SU-DHL-6 (cell line): ENCODE results near the gene FGF19.

Experiments
- H2AFZ ChIP-seq: fragments of 200-600 bp; sonication (generic); 2 replicates; pipeline ENCODE4 v1.6.1; 2014; ENCODE audit warnings: low read depth, mild to moderate bottlenecking, moderate library complexity, mixed read lengths, antibody characterized with exemption, low read length; ENCODE audit not compliant: severe bottlenecking
- H3F3A ChIP-seq: fragments of 200-600 bp; shearing (Covaris generic); 2 replicates; pipeline ENCODE4 v1.6.0; 2016; ENCODE audit warnings: antibody characterized with exemption, mild to moderate bottlenecking; ENCODE audit not compliant: insufficient read depth
- H3K27ac ChIP-seq: fragments of 200-600 bp; sonication (generic); 2 replicates; pipeline ENCODE4 v1.5.1; 2016; ENCODE audit warnings: low read depth, mild to moderate bottlenecking, low read length, moderate library complexity, mixed read lengths
- H3K27me3 ChIP-seq: fragments of 200-600 bp; sonication (generic), shearing (Covaris generic); 2 replicates; pipeline ENCODE4 v1.6.0; 2014; ENCODE audit warnings: mild to moderate bottlenecking, low read length
- H3K36me3 ChIP-seq: fragments of 200-600 bp; sonication (generic); 2 replicates; pipeline ENCODE4 v1.6.1; 2014; ENCODE audit warnings: mild to moderate bottlenecking, low read length, mixed read lengths
- H3K4me2 ChIP-seq: fragments of 300-600, 200-600 bp; shearing (Covaris generic), sonication (generic); 2 replicates; pipeline ENCODE4 v1.6.0; 2014; ENCODE audit warnings: low read length, low read depth, mild to moderate bottlenecking; ENCODE audit not compliant: poor library complexity, severe bottlenecking
- H3K4me3 ChIP-seq: fragments of 200-600 bp; sonication (generic); 2 replicates; pipeline ENCODE4 v1.5.1; 2014; ENCODE audit warnings: antibody characterized with exemption, low read length, mild to moderate bottlenecking, mixed read lengths; ENCODE audit not compliant: insufficient read depth, poor library complexity, severe bottlenecking
- H3K79me2 ChIP-seq: fragments of 200-600 bp; sonication (generic); 2 replicates; pipeline ENCODE4 v1.6.1; 2014; ENCODE audit warnings: mild to moderate bottlenecking, low read length, moderate library complexity; ENCODE audit not compliant: insufficient read depth
- H3K9ac ChIP-seq: fragments of 200-600 bp; sonication (generic); 2 replicates; pipeline ENCODE4 v1.7.0; 2014; ENCODE audit warnings: mild to moderate bottlenecking, low read length
- H3K9me2 ChIP-seq: fragments of 200-600 bp; sonication (generic); replicated peaks from 2 replicates; pipeline ENCODE4 v1.6.1; 2014; ENCODE audit warnings: low read length; ENCODE audit not compliant: insufficient read depth
- H3K9me3 ChIP-seq: fragments of 200-600 bp; sonication (generic); 2 replicates; pipeline ENCODE4 v1.6.1; 2014; ENCODE audit warnings: low read length, mixed read lengths; ENCODE audit not compliant: insufficient read depth
- H4K20me1 ChIP-seq: fragments of 200-600 bp; sonication (generic); 2 replicates; pipeline ENCODE4 v1.6.1; 2014; ENCODE audit warnings: low read depth, mild to moderate bottlenecking, antibody characterized with exemption, low read length, moderate library complexity, mixed read lengths
- EZH2phosphoT487 ChIP-seq: fragments of 200-600 bp; sonication (generic), shearing (Covaris generic); conservative IDR thresholded peaks from 2 replicates; pipeline ENCODE4 v1.6.1; 2018; ENCODE audit warnings: mild to moderate bottlenecking, antibody characterized with exemption, low read length, moderate library complexity, mixed read lengths
- TF ChIP-seq, protein P1 (sequence below): fragments of 200-600 bp; sonication (generic); IDR thresholded peaks from one replicate; pipeline ENCODE4 v1.5.1; 2017; ENCODE audit warnings: antibody characterized with exemption, mild to moderate bottlenecking, low read length, moderate library complexity; ENCODE audit not compliant: insufficient read depth, poor library complexity, severe bottlenecking

The FGF19 gene

GRCh38 chr11:69718912-69719311, 15.1 kb upstream of the FGF19 start:
- no peaks in the 10 kb centered on the region for H3K9me3 ChIP-seq
- TF ChIP-seq, protein P1, sequence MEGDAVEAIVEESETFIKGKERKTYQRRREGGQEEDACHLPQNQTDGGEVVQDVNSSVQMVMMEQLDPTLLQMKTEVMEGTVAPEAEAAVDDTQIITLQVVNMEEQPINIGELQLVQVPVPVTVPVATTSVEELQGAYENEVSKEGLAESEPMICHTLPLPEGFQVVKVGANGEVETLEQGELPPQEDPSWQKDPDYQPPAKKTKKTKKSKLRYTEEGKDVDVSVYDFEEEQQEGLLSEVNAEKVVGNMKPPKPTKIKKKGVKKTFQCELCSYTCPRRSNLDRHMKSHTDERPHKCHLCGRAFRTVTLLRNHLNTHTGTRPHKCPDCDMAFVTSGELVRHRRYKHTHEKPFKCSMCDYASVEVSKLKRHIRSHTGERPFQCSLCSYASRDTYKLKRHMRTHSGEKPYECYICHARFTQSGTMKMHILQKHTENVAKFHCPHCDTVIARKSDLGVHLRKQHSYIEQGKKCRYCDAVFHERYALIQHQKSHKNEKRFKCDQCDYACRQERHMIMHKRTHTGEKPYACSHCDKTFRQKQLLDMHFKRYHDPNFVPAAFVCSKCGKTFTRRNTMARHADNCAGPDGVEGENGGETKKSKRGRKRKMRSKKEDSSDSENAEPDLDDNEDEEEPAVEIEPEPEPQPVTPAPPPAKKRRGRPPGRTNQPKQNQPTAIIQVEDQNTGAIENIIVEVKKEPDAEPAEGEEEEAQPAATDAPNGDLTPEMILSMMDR = no peak
- no peak for TF ChIP-seq EZH2phosphoT487
- H3K27me3 ChIP-seq = no peaks in the 10 kb centered on the region
- H4K20me1 ChIP-seq = no peaks in the 10 kb centered on the region
- H2AFZ ChIP-seq = no peak overlapping the region
- no peaks in the 10 kb centered on the region for H3K36me3 ChIP-seq
- H3F3A ChIP-seq = no peaks in the 10 kb centered on the region
- no peaks in the 10 kb centered on the region for H3K79me2 ChIP-seq
- H3K27ac ChIP-seq = no peak overlapping the region
- no peak overlapping the region for H3K9ac ChIP-seq
- H3K4me2 ChIP-seq = no peak overlapping the region
- H3K4me3 ChIP-seq = no peak overlapping the region
- no peaks in the 10 kb centered on the region for H3K9me2 ChIP-seq

DNA sequence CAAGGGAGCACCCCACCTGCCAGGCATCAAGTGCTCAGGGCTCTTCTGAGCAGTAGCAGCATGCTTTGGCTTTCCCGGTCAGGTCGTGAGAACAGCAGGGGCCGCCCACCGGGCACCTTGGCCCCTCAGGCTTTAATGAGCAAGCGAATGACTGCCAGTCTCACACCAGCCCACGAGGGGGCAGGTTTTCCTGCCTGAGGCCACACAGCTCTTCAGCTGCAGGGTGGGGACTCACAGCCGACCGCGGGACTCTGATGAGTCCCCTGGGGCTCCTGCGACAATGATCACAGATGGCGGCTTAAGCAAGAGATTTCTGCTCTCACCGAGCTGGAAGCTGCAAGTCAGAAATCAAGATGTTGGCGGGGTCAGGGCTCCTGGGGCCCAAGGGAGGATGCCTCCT, 14.3 kb upstream of the FGF19 start:
- H3K4me3 ChIP-seq = no peak overlapping the region
- H3K79me2 ChIP-seq = no peaks in the 10 kb centered on the region
- no peak overlapping the region for H3K27ac ChIP-seq
- H3K36me3 ChIP-seq = no peaks in the 10 kb centered on the region
- H3K4me2 ChIP-seq = no peak overlapping the region
- H2AFZ ChIP-seq = no peak overlapping the region
- TF ChIP-seq, protein P1 = peak; percentile 48
- TF ChIP-seq EZH2phosphoT487 = no peak
- no peaks in the 10 kb centered on the region for H3K9me2 ChIP-seq
- H3K9me3 ChIP-seq = no peaks in the 10 kb centered on the region
- no peaks in the 10 kb centered on the region for H4K20me1 ChIP-seq
- no peak overlapping the region for H3K9ac ChIP-seq
- no peaks in the 10 kb centered on the region for H3K27me3 ChIP-seq
- H3F3A ChIP-seq = no peaks in the 10 kb centered on the region

DNA sequence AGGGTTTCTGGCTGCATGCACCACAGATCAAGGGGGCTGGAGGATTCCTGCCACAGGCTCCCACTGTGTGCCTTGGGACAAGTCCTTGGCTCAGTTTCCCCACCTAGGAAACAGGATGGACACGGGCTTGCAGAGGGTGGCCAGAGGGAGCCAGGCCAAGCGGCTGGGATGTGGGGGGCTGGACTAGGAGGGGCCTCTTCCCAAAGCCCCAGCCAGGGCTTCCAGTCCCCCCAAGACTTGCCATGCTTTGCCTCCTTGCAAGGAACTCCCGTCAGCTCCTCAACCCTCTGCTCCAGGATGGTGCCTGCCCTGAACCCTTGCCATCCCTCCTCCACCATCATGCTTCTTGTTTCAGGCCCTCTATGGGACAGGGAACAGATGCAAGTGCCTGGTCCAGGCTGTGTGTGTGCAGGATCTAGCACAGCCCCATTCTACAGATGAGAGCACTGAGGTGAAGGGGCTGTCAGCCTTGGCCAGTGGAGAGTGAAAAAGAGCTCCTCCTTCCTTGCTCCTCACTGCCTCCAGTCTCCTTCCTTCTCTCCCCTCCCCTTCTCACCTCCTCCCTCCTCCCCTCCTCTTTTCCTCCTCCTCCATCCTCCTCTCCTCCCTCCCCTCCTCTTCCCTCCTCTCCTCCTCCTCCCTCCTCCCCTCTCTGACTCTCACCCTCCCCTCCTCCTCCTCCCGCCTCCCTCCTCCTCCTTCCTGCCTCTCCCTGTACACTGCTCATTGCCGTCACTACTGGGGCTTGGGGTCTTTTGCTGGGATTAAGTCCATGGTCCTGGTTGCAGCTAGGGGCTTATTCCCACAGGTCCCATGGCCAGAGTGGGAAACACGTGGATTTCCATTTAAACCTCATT, 13.3 kb upstream of the FGF19 start:
- TF ChIP-seq, protein P1 = no peak
- TF ChIP-seq EZH2phosphoT487 = no peak
- Histone ChIP-seq H3K4me3 (no peak overlapping the region), H4K20me1 (no peaks in the 10 kb centered on the region), H3F3A (no peaks in the 10 kb centered on the region), H3K9ac (no peak overlapping the region), H3K79me2 (no peaks in the 10 kb centered on the region), H2AFZ (no peak overlapping the region), H3K4me2 (no peak overlapping the region), H3K9me3 (no peaks in the 10 kb centered on the region), H3K27me3 (no peaks in the 10 kb centered on the region), H3K27ac (no peak overlapping the region), H3K9me2 (no peaks in the 10 kb centered on the region), H3K36me3 (no peaks in the 10 kb centered on the region)
